OCI-LY1 (cell line): Measurements from ENCODE around the gene TMEM158.

ENCODE experiments used
- H2AFZ ChIP-seq: fragments of 200-600 bp; sonication (generic), shearing (Covaris generic); 2 replicates; pipeline ENCODE4 v1.6.0; 2014; ENCODE audit warnings: antibody characterized with exemption, mild to moderate bottlenecking, low read length
- H3F3A ChIP-seq: fragments of 200-600 bp; sonication (generic), shearing (Covaris generic); 2 replicates; pipeline ENCODE4 v1.6.0; 2014; ENCODE audit warnings: mild to moderate bottlenecking, antibody characterized with exemption, low read length, moderate library complexity; ENCODE audit not compliant: insufficient read depth
- H3K27ac ChIP-seq: fragments of 200-600 bp; sonication (generic); 2 replicates; pipeline ENCODE4 v1.5.1; 2014; ENCODE audit warnings: low read length, mixed run types, mild to moderate bottlenecking, low read depth; ENCODE audit not compliant: poor library complexity, severe bottlenecking
- H3K27me3 ChIP-seq: fragments of 200-600 bp; sonication (generic); 2 replicates; pipeline ENCODE4 v1.6.0; 2014; ENCODE audit warnings: antibody characterized with exemption, mild to moderate bottlenecking, low read length, moderate library complexity; ENCODE audit not compliant: insufficient read depth
- H3K36me3 ChIP-seq: fragments of 200-600 bp; sonication (generic); 2 replicates; pipeline ENCODE4 v1.6.1; 2014; ENCODE audit warnings: mild to moderate bottlenecking, antibody characterized with exemption, low read length, moderate library complexity, mixed read lengths; ENCODE audit not compliant: insufficient read depth
- H3K4me1 ChIP-seq: fragments of 200-600 bp; sonication (generic); 2 replicates; pipeline ENCODE4 v1.5.1; 2014; ENCODE audit warnings: mild to moderate bottlenecking, low read length, moderate library complexity; ENCODE audit not compliant: insufficient read depth, severe bottlenecking
- H3K4me2 ChIP-seq: fragments of 200-600 bp; sonication (generic), shearing (Covaris generic); 2 replicates; pipeline ENCODE4 v1.6.1; 2014; ENCODE audit warnings: low read length
- H3K4me3 ChIP-seq: fragments of 200-600 bp; sonication (generic); 2 replicates; pipeline ENCODE4 v1.5.1; 2014; ENCODE audit warnings: low read length, low read depth, mild to moderate bottlenecking, mixed read lengths; ENCODE audit not compliant: poor library complexity, severe bottlenecking
- H3K79me2 ChIP-seq: fragments of 200-600 bp; shearing (Covaris generic); 2 replicates; pipeline ENCODE4 v1.6.1; 2016; ENCODE audit warnings: mixed run types, low read length, mixed read lengths; ENCODE audit not compliant: insufficient read depth
- H3K9ac ChIP-seq: fragments of 200-600 bp; sonication (generic), shearing (Covaris generic); 2 replicates; pipeline ENCODE4 v1.6.1; 2014; ENCODE audit warnings: mild to moderate bottlenecking, low read length, mixed read lengths
- H3K9me2 ChIP-seq: fragments of 200-600 bp; sonication (generic), shearing (Covaris generic); 2 replicates; pipeline ENCODE4 v1.6.1; 2014; ENCODE audit warnings: low read depth, mild to moderate bottlenecking, low read length, mixed read lengths
- H3K9me3 ChIP-seq: fragments of 200-600 bp; shearing (Covaris generic); 2 replicates; pipeline ENCODE4 v1.6.1; 2014; ENCODE audit warnings: low read length, mixed read lengths
- H4K20me1 ChIP-seq: fragments of 200-600 bp; sonication (generic), shearing (Covaris generic); 2 replicates; pipeline ENCODE4 v1.6.0; 2016; ENCODE audit warnings: mild to moderate bottlenecking, low read length; ENCODE audit not compliant: insufficient read depth
- EZH2 ChIP-seq: fragments of 200-600 bp; sonication (generic), shearing (Covaris generic); IDR thresholded peaks from 2 replicates; pipeline ENCODE4 v1.8.0; 2017; ENCODE audit warnings: borderline replicate concordance, mixed run types, mild to moderate bottlenecking, antibody characterized with exemption, low read length, moderate library complexity, mixed read lengths
- TF ChIP-seq, protein P1 (sequence below): fragments of 200-600 bp; sonication (generic), shearing (Covaris generic); IDR thresholded peaks from 2 replicates; pipeline ENCODE4 v1.5.1; 2017; ENCODE audit warnings: mild to moderate bottlenecking, antibody characterized with exemption, low read length, moderate library complexity, mixed read lengths

The TMEM158 gene

DNA sequence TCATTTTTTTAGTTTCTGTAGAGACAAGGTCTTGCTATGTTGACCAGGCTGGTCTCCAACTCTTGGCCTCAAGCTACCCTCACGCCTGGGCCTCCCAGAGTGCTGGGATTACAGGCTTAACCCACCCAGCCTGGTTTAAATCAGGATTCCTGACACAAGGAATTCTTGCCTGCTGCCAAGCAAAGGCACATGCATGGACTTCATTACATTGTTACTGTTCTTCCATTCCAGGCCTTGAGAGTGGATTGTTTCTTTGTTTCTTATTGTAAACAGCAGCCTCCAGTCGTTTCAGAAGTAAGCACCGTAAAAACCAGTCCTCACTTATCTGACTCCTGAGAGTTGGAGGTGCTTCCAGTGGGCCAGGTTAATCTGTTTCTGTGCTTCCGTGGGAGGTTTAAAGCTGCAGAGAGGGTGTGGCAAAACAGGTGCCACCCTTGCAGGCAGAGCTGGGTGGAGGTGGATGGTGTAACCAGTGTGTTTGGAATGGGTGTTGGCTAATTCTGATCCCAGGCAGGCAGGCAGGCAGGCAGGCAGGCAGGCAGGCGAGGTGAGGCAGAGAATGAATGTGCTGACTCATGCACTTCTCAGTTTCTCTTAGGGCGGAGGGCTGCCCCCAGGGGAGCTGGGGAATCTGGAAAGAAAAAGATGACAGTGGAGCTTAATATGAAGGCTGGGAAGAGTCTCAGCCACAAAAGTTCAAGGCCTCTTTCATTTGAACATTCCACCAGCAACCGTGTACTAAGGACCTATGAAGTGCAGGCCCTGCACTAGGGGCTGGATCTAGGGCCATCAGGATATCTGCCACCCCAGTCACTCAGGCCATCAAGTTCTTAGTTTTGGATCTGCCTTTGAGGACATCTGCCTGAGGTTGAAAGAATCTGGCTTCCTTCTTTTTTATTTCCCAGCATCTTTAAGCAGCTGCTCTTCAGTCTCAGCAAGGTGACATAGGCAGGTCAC is 42.9 kb downstream of the TMEM158 start:
- H3K27ac ChIP-seq = no peak overlapping the region
- no peak overlapping the region for H3K9ac ChIP-seq
- TF ChIP-seq EZH2 = no peak
- TF ChIP-seq, protein P1, sequence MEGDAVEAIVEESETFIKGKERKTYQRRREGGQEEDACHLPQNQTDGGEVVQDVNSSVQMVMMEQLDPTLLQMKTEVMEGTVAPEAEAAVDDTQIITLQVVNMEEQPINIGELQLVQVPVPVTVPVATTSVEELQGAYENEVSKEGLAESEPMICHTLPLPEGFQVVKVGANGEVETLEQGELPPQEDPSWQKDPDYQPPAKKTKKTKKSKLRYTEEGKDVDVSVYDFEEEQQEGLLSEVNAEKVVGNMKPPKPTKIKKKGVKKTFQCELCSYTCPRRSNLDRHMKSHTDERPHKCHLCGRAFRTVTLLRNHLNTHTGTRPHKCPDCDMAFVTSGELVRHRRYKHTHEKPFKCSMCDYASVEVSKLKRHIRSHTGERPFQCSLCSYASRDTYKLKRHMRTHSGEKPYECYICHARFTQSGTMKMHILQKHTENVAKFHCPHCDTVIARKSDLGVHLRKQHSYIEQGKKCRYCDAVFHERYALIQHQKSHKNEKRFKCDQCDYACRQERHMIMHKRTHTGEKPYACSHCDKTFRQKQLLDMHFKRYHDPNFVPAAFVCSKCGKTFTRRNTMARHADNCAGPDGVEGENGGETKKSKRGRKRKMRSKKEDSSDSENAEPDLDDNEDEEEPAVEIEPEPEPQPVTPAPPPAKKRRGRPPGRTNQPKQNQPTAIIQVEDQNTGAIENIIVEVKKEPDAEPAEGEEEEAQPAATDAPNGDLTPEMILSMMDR = no peak
- H4K20me1 ChIP-seq = no peaks in the 10 kb centered on the region
- no peaks in the 10 kb centered on the region for H3K9me2 ChIP-seq
- no peak overlapping the region for H3K4me3 ChIP-seq
- H3K4me1 ChIP-seq = no peaks in the 10 kb centered on the region
- no peaks in the 10 kb centered on the region for H3K79me2 ChIP-seq
- H3K36me3 ChIP-seq = no peaks in the 10 kb centered on the region
- no peaks in the 10 kb centered on the region for H3K9me3 ChIP-seq
- no peaks in the 10 kb centered on the region for H3K27me3 ChIP-seq
- no peak overlapping the region for H2AFZ ChIP-seq
- no peak overlapping the region for H3K4me2 ChIP-seq
- no peaks in the 10 kb centered on the region for H3F3A ChIP-seq

DNA sequence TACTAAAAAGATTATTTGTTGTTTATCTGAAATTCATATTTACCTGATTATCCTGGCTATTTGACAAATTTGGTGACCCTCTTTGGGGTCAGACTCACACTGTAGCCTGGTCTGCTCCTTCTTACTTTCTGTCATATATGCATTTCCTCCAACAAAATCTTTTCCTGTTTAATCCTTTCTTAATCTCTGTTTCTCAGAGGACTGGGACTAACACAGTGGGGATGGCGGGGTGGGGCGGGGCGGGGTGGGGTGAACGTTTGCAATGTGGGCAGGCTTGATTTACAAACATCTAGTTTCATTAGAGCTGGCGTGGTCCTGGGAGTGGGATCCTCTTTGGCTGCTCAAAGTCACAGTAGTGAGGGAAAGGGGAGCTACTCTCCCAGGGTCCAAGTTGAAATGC is 44.6 kb downstream of the TMEM158 start:
- Histone ChIP-seq H3K4me1 (no peaks in the 10 kb centered on the region), H3K9me3 (no peaks in the 10 kb centered on the region), H3K4me3 (no peak overlapping the region), H3F3A (no peaks in the 10 kb centered on the region), H3K36me3 (no peaks in the 10 kb centered on the region), H2AFZ (no peak overlapping the region), H3K9ac (no peak overlapping the region), H3K79me2 (no peaks in the 10 kb centered on the region), H3K4me2 (no peak overlapping the region), H3K9me2 (no peaks in the 10 kb centered on the region), H3K27ac (no peak overlapping the region), H3K27me3 (no peaks in the 10 kb centered on the region), H4K20me1 (no peaks in the 10 kb centered on the region)
- no peak for TF ChIP-seq EZH2
- TF ChIP-seq, protein P1 = no peak

DNA sequence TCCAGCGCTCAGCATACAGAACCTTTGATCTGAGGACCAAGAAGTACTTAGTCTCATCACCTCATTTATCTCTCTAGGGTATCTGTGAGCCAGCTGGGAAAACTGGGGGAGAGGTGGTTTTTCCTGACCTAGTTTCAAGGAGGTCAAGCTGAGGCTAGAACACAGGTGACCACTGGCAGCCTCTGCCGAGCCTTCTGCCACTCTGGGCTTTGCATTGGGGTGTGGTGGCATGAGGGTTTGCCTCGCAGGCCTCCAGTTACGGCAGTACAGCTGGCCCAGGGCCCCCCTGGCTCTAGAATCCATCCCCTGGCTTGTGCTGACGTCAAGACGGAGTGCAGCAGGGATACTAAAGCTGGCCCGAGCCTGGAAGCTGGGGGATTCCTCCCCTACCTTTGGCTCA is 45.2 kb downstream of the TMEM158 start:
- Histone ChIP-seq H2AFZ (no peak overlapping the region), H3K9ac (no peak overlapping the region)

More for the DNA sequence above, 45.2 kb downstream of the TMEM158 start:
- no peak for TF ChIP-seq EZH2
- TF ChIP-seq, protein P1 = no peak
- Histone ChIP-seq H3K4me1 (no peaks in the 10 kb centered on the region), H3K36me3 (no peaks in the 10 kb centered on the region), H3K9me3 (no peaks in the 10 kb centered on the region), H3K79me2 (no peaks in the 10 kb centered on the region), H3F3A (no peaks in the 10 kb centered on the region), H3K27me3 (no peaks in the 10 kb centered on the region), H3K27ac (no peak overlapping the region), H4K20me1 (no peaks in the 10 kb centered on the region), H3K4me3 (no peak overlapping the region), H3K9me2 (no peaks in the 10 kb centered on the region), H3K4me2 (no peak overlapping the region)
